Measurements from ENCODE around the gene UCMA. TPM values are rescaled to one million over a fixed set of nuclear protein-coding genes. Genes with fewer than 3 reads are reported as not detected.
"Not testable (repeated sequence)": the region's sequence is repeated elsewhere in the genome, so short reads cannot be mapped to it uniquely, and the experiment has no call there.

Gene UCMA
- total and polyA plus RNA-seq, 9 donors, result 0.11 to 0.48 (median 0.38) TPM; not detected in 6

- intact Hi-C loops (cut with DNase I), result no loop called here
- no peak for DNase-seq
- WGBS, 3 donors, result 90 to 95% (median 91%) methylated on average over 4 of the region's 4 CpGs
- no peaks in the 10 kb centered on the region for H3K27me3 ChIP-seq
- TF ChIP-seq POLR2A (IDR thresholded peaks at IDR 0.05) (no peak), EP300 (IDR thresholded peaks at IDR 0.05) (no peak), CTCF (IDR thresholded peaks at IDR 0.05) (no peak)
- H3K4me3 ChIP-seq, result no peak overlapping the region
- H3K36me3 ChIP-seq, result no peaks in the 10 kb centered on the region
- H3K9me3 ChIP-seq, result no peaks in the 10 kb centered on the region
- H3K4me1 ChIP-seq (ENCODE audit: insufficient read depth), result no peaks in the 10 kb centered on the region
- no peak overlapping the region for H3K27ac ChIP-seq
Observed at GRCh38 chr10:13247784-13248183, 13.6 kb upstream of the UCMA start.

- no peak for DNase-seq
- H3K9me3 ChIP-seq, result no peaks in the 10 kb centered on the region
- no peaks in the 10 kb centered on the region for H3K27me3 ChIP-seq
- no peak overlapping the region for H3K27ac ChIP-seq
- intact Hi-C loops (cut with DNase I), result no loop called here
- H3K36me3 ChIP-seq, result no peaks in the 10 kb centered on the region
- 74 to 80% (median 76%) methylated on average over 9 of the region's 9 CpGs for WGBS, 3 donors
- no peak for TF ChIP-seq POLR2A (IDR thresholded peaks at IDR 0.05)
- TF ChIP-seq CTCF (IDR thresholded peaks at IDR 0.05), result no peak
- no peak for TF ChIP-seq EP300 (IDR thresholded peaks at IDR 0.05)
- no peak overlapping the region for H3K4me3 ChIP-seq
- H3K4me1 ChIP-seq (ENCODE audit: insufficient read depth), result no peaks in the 10 kb centered on the region
Observed at GRCh38 chr10:13247246-13247645, 13.1 kb upstream of the UCMA start.

GRCh38 chr10:13242260-13242659 lies 8.1 kb upstream of the UCMA start:
- DNase-seq; intact Hi-C loops (cut with DNase I); H3K9me3 ChIP-seq; H3K36me3 ChIP-seq; H3K27ac ChIP-seq; H3K27me3 ChIP-seq; H3K4me3 ChIP-seq; H3K4me1 ChIP-seq (ENCODE audit: insufficient read depth): not testable (repeated sequence)
- WGBS, 3 donors, result 92 to 94% (median 93%) methylated on average over 5 of the region's 5 CpGs

GRCh38 chr10:13241613-13242012 lies 7.4 kb upstream of the UCMA start:
- intact Hi-C loops (cut with DNase I), result no loop called here
- no peaks in the 10 kb centered on the region for H3K9me3 ChIP-seq
- no peaks in the 10 kb centered on the region for H3K27me3 ChIP-seq
- no peak overlapping the region for H3K27ac ChIP-seq
- H3K4me3 ChIP-seq, result no peak overlapping the region
- H3K4me1 ChIP-seq (ENCODE audit: insufficient read depth), result no peaks in the 10 kb centered on the region
- TF ChIP-seq POLR2A (IDR thresholded peaks at IDR 0.05), result no peak
- TF ChIP-seq EP300 (IDR thresholded peaks at IDR 0.05), result no peak
- no peak for TF ChIP-seq CTCF (IDR thresholded peaks at IDR 0.05)
- 85 to 91% (median 89%) methylated on average over 3 of the region's 3 CpGs for WGBS, 3 donors
- DNase-seq, result no peak
- H3K36me3 ChIP-seq, result no peaks in the 10 kb centered on the region

GRCh38 chr10:13239923-13240322 lies 5.7 kb upstream of the UCMA start:
- 78 to 83% (median 81%) methylated on average over 7 of the region's 7 CpGs for WGBS, 3 donors
- Histone ChIP-seq H3K27ac (no peak overlapping the region), H3K27me3 (no peaks in the 10 kb centered on the region), H3K4me1 (ENCODE audit: insufficient read depth) (no peaks in the 10 kb centered on the region), H3K4me3 (no peak overlapping the region), H3K36me3 (no peaks in the 10 kb centered on the region), H3K9me3 (no peaks in the 10 kb centered on the region)
- no peak for TF ChIP-seq POLR2A (IDR thresholded peaks at IDR 0.05)
- TF ChIP-seq CTCF (IDR thresholded peaks at IDR 0.05), result no peak
- no peak for TF ChIP-seq EP300 (IDR thresholded peaks at IDR 0.05)
- intact Hi-C loops (cut with DNase I), result no loop called here
- no peak for DNase-seq
